BJ (cell line): ENCODE results near the gene PRKCD. TPM values are rescaled to one million over a fixed set of nuclear protein-coding genes. Genes with fewer than 3 reads are reported as not detected.

Source experiments
- CTCF ChIA-PET: fragments of 350-600 bp; formaldehyde crosslinking; extraction: SDS; loops from one replicate; lab custom pipeline; 2021; ENCODE audit warnings: antibody characterized with exemption, inconsistent platforms; lab: Yijun Ruan, JAX
- POLR2A ChIA-PET: fragments of 300-600 bp; sonication (Branson Sonifier 250); formaldehyde crosslinking; extraction: SDS; loops from one replicate; lab custom pipeline; 2021; ENCODE audit warnings: antibody characterized with exemption; lab: Charles Lee
- DNase-seq: peaks from one replicate; pipeline ENCODE4 v3.0.0-alpha.2; 2011; ENCODE audit warnings: low read depth
- H3K27me3 ChIP-seq: 2 replicates; pipeline ENCODE4 v1.6.0; 2011; ENCODE audit warnings: low read length; ENCODE audit not compliant: control insufficient read depth, insufficient read depth
- H3K36me3 ChIP-seq: 2 replicates; pipeline ENCODE4 v1.5.1; 2011; ENCODE audit warnings: low read length; ENCODE audit not compliant: control insufficient read depth, insufficient read depth
- H3K4me3 ChIP-seq: 2 replicates; pipeline ENCODE4 v1.5.1; 2011; ENCODE audit warnings: low read depth, mild to moderate bottlenecking, control low read depth, low read length
- polyA plus RNA-seq: library from polyadenylated mRNA; depleted of rRNA; stranded (reverse); fragments of >200 nt; gene quantifications from 2 replicates; pipeline ENCODE4 v1.2.3, GENCODE V29; 2011
- TF ChIP-seq, protein P1 (sequence below): IDR thresholded peaks from 2 replicates; pipeline ENCODE4 v1.5.1; 2011; ENCODE audit warnings: low read depth, mild to moderate bottlenecking, control low read depth, inconsistent platforms, low read length, moderate library complexity; ENCODE audit not compliant: insufficient read depth

The PRKCD gene
- polyA plus RNA-seq, 1 experiment: 33.5 TPM

DNA sequence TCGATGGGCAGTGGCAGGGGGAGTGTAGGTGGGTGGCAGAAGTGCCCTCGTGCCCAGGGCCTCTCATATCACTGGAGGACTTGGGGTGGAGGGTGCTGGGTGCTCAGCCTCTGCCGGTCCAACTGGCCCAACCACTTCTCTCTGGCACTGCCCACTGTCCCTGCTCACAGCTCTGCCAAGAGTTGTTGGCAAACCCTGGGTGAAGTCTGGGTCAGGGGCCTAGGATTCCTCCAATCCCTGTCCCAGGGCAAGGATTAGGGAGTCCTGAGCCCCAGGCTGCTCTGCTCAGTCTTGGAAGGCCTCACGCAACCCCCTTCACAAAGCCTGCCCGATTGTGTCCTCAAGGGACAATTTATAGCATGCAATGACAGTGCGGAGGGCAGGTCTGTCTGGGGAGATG, 5.2 kb upstream of the PRKCD start:
- POLR2A ChIA-PET: no interaction called here
- Histone ChIP-seq H3K36me3 (no peaks in the 10 kb centered on the region), H3K27me3 (peaks cover 9% of the 10 kb centered on the region), H3K4me3 (no peak overlapping the region)
- TF ChIP-seq, protein P1, sequence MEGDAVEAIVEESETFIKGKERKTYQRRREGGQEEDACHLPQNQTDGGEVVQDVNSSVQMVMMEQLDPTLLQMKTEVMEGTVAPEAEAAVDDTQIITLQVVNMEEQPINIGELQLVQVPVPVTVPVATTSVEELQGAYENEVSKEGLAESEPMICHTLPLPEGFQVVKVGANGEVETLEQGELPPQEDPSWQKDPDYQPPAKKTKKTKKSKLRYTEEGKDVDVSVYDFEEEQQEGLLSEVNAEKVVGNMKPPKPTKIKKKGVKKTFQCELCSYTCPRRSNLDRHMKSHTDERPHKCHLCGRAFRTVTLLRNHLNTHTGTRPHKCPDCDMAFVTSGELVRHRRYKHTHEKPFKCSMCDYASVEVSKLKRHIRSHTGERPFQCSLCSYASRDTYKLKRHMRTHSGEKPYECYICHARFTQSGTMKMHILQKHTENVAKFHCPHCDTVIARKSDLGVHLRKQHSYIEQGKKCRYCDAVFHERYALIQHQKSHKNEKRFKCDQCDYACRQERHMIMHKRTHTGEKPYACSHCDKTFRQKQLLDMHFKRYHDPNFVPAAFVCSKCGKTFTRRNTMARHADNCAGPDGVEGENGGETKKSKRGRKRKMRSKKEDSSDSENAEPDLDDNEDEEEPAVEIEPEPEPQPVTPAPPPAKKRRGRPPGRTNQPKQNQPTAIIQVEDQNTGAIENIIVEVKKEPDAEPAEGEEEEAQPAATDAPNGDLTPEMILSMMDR: no peak
- CTCF ChIA-PET: interaction anchor here (1.3 to 2.1 kb wide), 3 partner anchors 10 to 41 kb away, joined by 3 to 9 read pairs (median 3); no protein-coding TSS in a partner anchor
- no peak for DNase-seq

- Histone ChIP-seq H3K27me3 (peaks cover 9% of the 10 kb centered on the region), H3K36me3 (no peaks in the 10 kb centered on the region), H3K4me3 (no peak overlapping the region)
- no peak for DNase-seq
- CTCF ChIA-PET: interaction anchor here (1.3 to 1.6 kb wide), 2 partner anchors 10 to 40 kb away, joined by 3 read pairs; no protein-coding TSS in a partner anchor
- TF ChIP-seq, protein P1: no peak
- POLR2A ChIA-PET: no interaction called here
Observed at GRCh38 chr3:53156368-53156834, 4.6 kb upstream of the PRKCD start.

GRCh38 chr3:53157974-53158580, 2.9 kb upstream of the PRKCD start:
- H3K27me3 ChIP-seq: peaks cover 9% of the 10 kb centered on the region
- no peaks in the 10 kb centered on the region; the same call in 1 of the 2 replicates for H3K36me3 ChIP-seq
- no peak overlapping the region for H3K4me3 ChIP-seq
- POLR2A ChIA-PET: no interaction called here
- TF ChIP-seq, protein P1: no peak
- DNase-seq: no peak
- CTCF ChIA-PET: interaction anchor here (1.1 to 1.5 kb wide), 2 partner anchors 10 to 17 kb away, joined by 3 to 4 read pairs; no protein-coding TSS in a partner anchor

GRCh38 chr3:53158765-53159155, 2.2 kb upstream of the PRKCD start:
- POLR2A ChIA-PET: no interaction called here
- TF ChIP-seq, protein P1: no peak
- Histone ChIP-seq H3K36me3 (no peaks in the 10 kb centered on the region; the same call in 1 of the 2 replicates), H3K4me3 (no peak overlapping the region), H3K27me3 (peaks cover 9% of the 10 kb centered on the region)
- DNase-seq: no peak
- CTCF ChIA-PET: interaction anchor here (1.1 to 2.4 kb wide), 3 partner anchors 11 to 44 kb away, joined by 3 to 10 read pairs (median 4); no protein-coding TSS in a partner anchor
